IMR-90 (cell line): Measurements from ENCODE around the gene SERPINA4. TPM values are rescaled to one million over a fixed set of nuclear protein-coding genes. Genes with fewer than 3 reads are reported as not detected.

Experiments used
- ATAC-seq: fragments of 200-7000 bp; cut with Tn5 transposase; 2 replicates; pipeline ENCODE4 v1.9.1; 2020; ENCODE audit warnings: low read depth, mild to moderate bottlenecking, moderate library complexity
- BruUV-seq: library from RNA; stranded (reverse); fragments of 400-500 nt; replicated peaks from 2 replicates; lab custom pipeline; 2021; lab: Mats Ljungman, UMichigan
- CTCF ChIA-PET: fragments of 300-600 bp; formaldehyde crosslinking; extraction: SDS; loops from one replicate; lab custom pipeline; 2021; ENCODE audit warnings: antibody characterized with exemption; lab: Yijun Ruan, JAX
- POLR2A ChIA-PET: fragments of 300-600 bp; sonication (Branson Sonifier 250); formaldehyde crosslinking; loops from one replicate; lab custom pipeline; 2022; ENCODE audit warnings: antibody characterized with exemption; ENCODE audit not compliant: unreplicated experiment; lab: Charles Lee
- DNase-seq: peaks from one replicate; pipeline ENCODE4 v3.0.0; 2013
- H2AFZ ChIP-seq: replicated peaks from 2 replicates; pipeline ENCODE3; 2013; ENCODE audit warnings: low read length, mild to moderate bottlenecking; ENCODE audit not compliant: poor library complexity
- H2AK5ac ChIP-seq: 2 replicates; pipeline ENCODE4 v1.6.1; 2013; ENCODE audit warnings: low read depth, low read length, inconsistent platforms
- H2AK9ac ChIP-seq: replicated peaks from 2 replicates; pipeline ENCODE3; 2013; ENCODE audit warnings: mild to moderate bottlenecking, low read depth, low read length, moderate library complexity; ENCODE audit not compliant: poor library complexity
- H2BK120ac ChIP-seq: 2 replicates; pipeline ENCODE4 v1.6.1; 2013; ENCODE audit warnings: low read depth, low read length, inconsistent platforms
- H2BK15ac ChIP-seq: 3 replicates; pipeline ENCODE4 v1.6.1; 2013; ENCODE audit warnings: low read depth, low read length, inconsistent platforms
- H2BK20ac ChIP-seq: 2 replicates; pipeline ENCODE4 v1.6.1; 2013; ENCODE audit warnings: low read depth, mild to moderate bottlenecking, inconsistent platforms, low read length, moderate library complexity
- H2BK5ac ChIP-seq: 2 replicates; pipeline ENCODE4 v1.6.1; 2013; ENCODE audit warnings: mild to moderate bottlenecking, low read depth, low read length, inconsistent platforms; ENCODE audit not compliant: poor library complexity, severe bottlenecking
- H3K14ac ChIP-seq: replicated peaks from 2 replicates; pipeline ENCODE4 v1.6.1; 2013; ENCODE audit warnings: low read depth, low read length, inconsistent platforms
- H3K18ac ChIP-seq: 2 replicates; pipeline ENCODE4 v1.6.1; 2013; ENCODE audit warnings: low read depth, low read length, control low read depth
- H3K23ac ChIP-seq: 2 replicates; pipeline ENCODE4 v1.6.1; 2013; ENCODE audit warnings: low read depth, low read length, inconsistent platforms
- H3K27ac ChIP-seq: 2 replicates; pipeline ENCODE4 v1.5.1; 2013; ENCODE audit warnings: mild to moderate bottlenecking, control low read depth, low read length; ENCODE audit not compliant: insufficient read depth
- H3K27me3 ChIP-seq: 2 replicates; pipeline ENCODE4 v1.6.1; 2013; ENCODE audit warnings: low read length; ENCODE audit not compliant: control insufficient read depth, insufficient read depth
- H3K36me3 ChIP-seq: 2 replicates; pipeline ENCODE4 v1.6.1; 2013; ENCODE audit warnings: low read length, mixed read lengths; ENCODE audit not compliant: control insufficient read depth, insufficient read depth
- H3K4ac ChIP-seq: 2 replicates; pipeline ENCODE4 v1.6.1; 2013; ENCODE audit warnings: low read depth, low read length, inconsistent platforms
- H3K4me1 ChIP-seq: 2 replicates; pipeline ENCODE4 v1.6.1; 2013; ENCODE audit warnings: low read length, mixed read lengths; ENCODE audit not compliant: control insufficient read depth, insufficient read depth
- H3K4me2 ChIP-seq: 2 replicates; pipeline ENCODE4 v1.6.1; 2013; ENCODE audit warnings: low read depth, mild to moderate bottlenecking, control low read depth, low read length, moderate library complexity
- H3K4me3 ChIP-seq: 2 replicates; pipeline ENCODE4 v1.5.1; 2013; ENCODE audit warnings: low read depth, mild to moderate bottlenecking, control low read depth, low read length, moderate library complexity; ENCODE audit not compliant: insufficient read depth
- H3K56ac ChIP-seq: 2 replicates; pipeline ENCODE4 v1.6.1; 2013; ENCODE audit warnings: low read length, inconsistent platforms; ENCODE audit not compliant: insufficient read depth; ENCODE audit errors: extremely low read depth
- H3K79me1 ChIP-seq, 2 experiments: 2 replicates each; pipeline ENCODE4 v1.6.1; 2013; ENCODE audit warnings: low read length in 2 of 2, inconsistent platforms in 1 of 2, low read depth in 1 of 2
- H3K9ac ChIP-seq: 2 replicates; pipeline ENCODE4 v1.6.1; 2013; ENCODE audit warnings: low read depth, low read length, control low read depth
- H3K9me1 ChIP-seq: 2 replicates; pipeline ENCODE4 v1.6.1; 2013; ENCODE audit warnings: low read length, inconsistent platforms; ENCODE audit not compliant: insufficient read depth
- H3K9me3 ChIP-seq: 2 replicates; pipeline ENCODE4 v1.6.1; 2013; ENCODE audit warnings: low read length; ENCODE audit not compliant: control insufficient read depth, insufficient read depth
- H4K20me1 ChIP-seq: 2 replicates; pipeline ENCODE4 v1.6.1; 2013; ENCODE audit warnings: low read length, inconsistent platforms; ENCODE audit not compliant: insufficient read depth
- H4K5ac ChIP-seq: 2 replicates; pipeline ENCODE4 v1.6.1; 2013; ENCODE audit warnings: mild to moderate bottlenecking, low read depth, low read length, control low read depth
- H4K8ac ChIP-seq, 2 experiments: 2 replicates each; pipeline ENCODE4 v1.6.1; 2013; ENCODE audit warnings: low read depth in 2 of 2, low read length in 2 of 2, control low read depth in 1 of 2, inconsistent platforms in 1 of 2
- H4K91ac ChIP-seq: 2 replicates; pipeline ENCODE4 v1.6.1; 2013; ENCODE audit warnings: low read depth, low read length, inconsistent platforms; ENCODE audit not compliant: insufficient read depth
- CTCF ChIP-seq: conservative IDR thresholded peaks from 2 replicates; pipeline ENCODE4 v1.5.1; 2012; ENCODE audit warnings: mild to moderate bottlenecking, low read depth, low read length, improper control_type of control experiment
- FOS ChIP-seq: fragments of 150-350 bp; IDR thresholded peaks from 2 replicates; pipeline ENCODE4 v1.6.1; 2016; ENCODE audit warnings: low read depth, low read length
- MAFK ChIP-seq: IDR thresholded peaks from 2 replicates; pipeline ENCODE4 v1.6.1; 2012; ENCODE audit warnings: low read depth, low read length, improper control_type of control experiment
- MAZ ChIP-seq: IDR thresholded peaks from 2 replicates; pipeline ENCODE4 v1.6.1; 2012; ENCODE audit warnings: low read depth, mild to moderate bottlenecking, low read length, improper control_type of control experiment, moderate library complexity, borderline replicate concordance
- NFE2L2 ChIP-seq: fragments of 150-350 bp; IDR thresholded peaks from 2 replicates; pipeline ENCODE4 v1.6.1; 2016; ENCODE audit warnings: low read depth, mild to moderate bottlenecking, low read length
- POLR2A ChIP-seq: IDR thresholded peaks from 2 replicates; pipeline ENCODE4 v1.6.1; 2012; ENCODE audit warnings: mild to moderate bottlenecking, low read depth, low read length
- SMC3 ChIP-seq: fragments of 150-350 bp; IDR thresholded peaks from 2 replicates; pipeline ENCODE4 v1.6.1; 2016; ENCODE audit warnings: low read depth, mild to moderate bottlenecking, antibody characterized with exemption, low read length, moderate library complexity
- USF2 ChIP-seq: fragments of 150-350 bp; IDR thresholded peaks from 2 replicates; pipeline ENCODE4 v1.6.1; 2017; ENCODE audit warnings: mild to moderate bottlenecking, antibody characterized with exemption, low read length, low read depth
- WGBS, 2 experiments: methylation state at CpG; one replicate each; pipeline versions ENCODE4 v1.1.5 to v1.1.7; 2013; ENCODE audit warnings: missing lambda C conversion rate in 2 of 2; ENCODE audit not compliant: insufficient read length in 1 of 2; ENCODE audit errors: extremely low coverage in 2 of 2; 5-methylcytosine and 5-hydroxymethylcytosine counted together
- dilution Hi-C: fragments of 300-500 bp; cut with HindIII; formaldehyde crosslinking; loops from one replicate; pipeline ENCODE4 v1.14.3; 2018; ENCODE audit warnings: low sequenced_read_pairs; ENCODE audit not compliant: unreplicated experiment
- in situ Hi-C: fragments of 300-500 bp; cut with MboI; formaldehyde crosslinking; loops from 3 replicates; pipeline ENCODE4 v1.14.3; 2019; ENCODE audit warnings: low sequenced_read_pairs, inconsistent platforms, mixed read lengths
- intact Hi-C: fragments of 100-400 bp; cut with micrococcal nuclease; formaldehyde crosslinking; loops from 2 replicates; pipeline ENCODE4 v1.10.0; 2022
- polyA plus RNA-seq, 3 experiments: library from polyadenylated mRNA; depleted of rRNA; stranded (reverse); fragments of >200 nt; gene quantifications; 2 replicates each; pipeline ENCODE4 v1.2.3, GENCODE V29; 2012; ENCODE audit warnings: low replicate concordance in 1 of 3
- total RNA-seq: library from RNA; depleted of rRNA; stranded (reverse); fragments of >200 nt; gene quantifications from 2 replicates; pipeline ENCODE4 v1.2.3, GENCODE V29; 2012

Gene SERPINA4
- total and polyA plus RNA-seq, 2 of the 4 experiments (the other 2 are of a cell fraction): not detected

GRCh38 chr14:94605361-94605760, 44.1 kb downstream of the SERPINA4 start:
- H3K4me3 ChIP-seq: no peak overlapping the region
- dilution Hi-C loops: no loop called here
- no peak overlapping the region for H4K91ac ChIP-seq
- no peak overlapping the region for H2BK5ac ChIP-seq
- no peaks in the 10 kb centered on the region for H4K20me1 ChIP-seq
- H3K4me2 ChIP-seq: no peak overlapping the region
- H3K79me1 ChIP-seq: no peaks in the 10 kb centered on the region
- H3K27ac ChIP-seq: no peak overlapping the region
- H3K56ac ChIP-seq: no peak overlapping the region
- TF ChIP-seq NFE2L2: no peak
- no peak for TF ChIP-seq SMC3
- no peak for TF ChIP-seq USF2
- TF ChIP-seq MAZ: no peak
- no peak for TF ChIP-seq FOS
- TF ChIP-seq CTCF: no peak
- TF ChIP-seq POLR2A: no peak
- no peak for TF ChIP-seq MAFK
- no peak overlapping the region for H4K5ac ChIP-seq
- no CpG with 5 or more reads among the region's 3 CpGs for whole genome bisulfite sequencing, 2 experiments
- H3K4me1 ChIP-seq: peaks cover 9% of the 10 kb centered on the region
- in situ Hi-C loops: no loop called here
- ATAC-seq (no peak), DNase-seq (no peak)
- H2AK5ac ChIP-seq: no peak overlapping the region
- H3K27me3 ChIP-seq: no peaks in the 10 kb centered on the region; the same call in 1 of the 2 replicates
- no peak overlapping the region for H3K18ac ChIP-seq
- no peak overlapping the region for H3K9ac ChIP-seq
- H2AFZ ChIP-seq: no peak overlapping the region
- H3K9me3 ChIP-seq: no peaks in the 10 kb centered on the region
- peaks cover 2% of the 10 kb centered on the region; the same call in 1 of the 2 replicates for H3K9me1 ChIP-seq
- H3K14ac ChIP-seq: no peak overlapping the region
- BruUV-seq: no TSS peak
- H4K8ac ChIP-seq: no peak overlapping the region
- CTCF ChIA-PET: no interaction called here
- H2BK15ac ChIP-seq: no peak overlapping the region
- no peak overlapping the region for H2AK9ac ChIP-seq
- H3K4ac ChIP-seq: no peak overlapping the region
- no peak overlapping the region for H3K23ac ChIP-seq
- intact Hi-C loops: no loop called here
- POLR2A ChIA-PET: no interaction called here
- no peak overlapping the region for H2BK120ac ChIP-seq
- no peaks in the 10 kb centered on the region for H3K36me3 ChIP-seq
- H2BK20ac ChIP-seq: no peak overlapping the region
